K562 (cell line): ENCODE results near the gene RNASE8. TPM values are rescaled to one million over a fixed set of nuclear protein-coding genes. Genes with fewer than 3 reads are reported as not detected.

Source experiments
- ATF7 ChIP-seq: fragments of 450-650 bp; IDR thresholded peaks from 2 replicates; pipeline ENCODE4 v1.7.1; 2014; ENCODE audit warnings: mild to moderate bottlenecking, moderate library complexity
- CBFA2T3 ChIP-seq: fragments of 450-650 bp; IDR thresholded peaks from 2 replicates; pipeline ENCODE4 v1.6.1; 2017
- CEBPB ChIP-seq: fragments of 450-650 bp; IDR thresholded peaks from 2 replicates; pipeline ENCODE4 v1.6.1; 2016; ENCODE audit warnings: missing genetic modification characterization, missing compliant biosample characterization
- CEBPG ChIP-seq, 3 experiments: fragments of 200-800 bp in 1 of 3; sonication (Bioruptor generic) in 1 of 3; sonication (generic) in 1 of 3; formaldehyde crosslinking in 1 of 3; IDR thresholded peaks in 2 of 3; conservative IDR thresholded peaks in 1 of 3; 2 replicates each; pipeline versions ENCODE4 v1.6.1 to v1.8.0; 2016 to 2022; ENCODE audit warnings: missing compliant biosample characterization in 2 of 3, missing genetic modification characterization in 2 of 3, mild to moderate bottlenecking in 1 of 3, missing genetic modification reagents in 1 of 3
- DACH1 ChIP-seq: fragments of 450-650 bp; IDR thresholded peaks from 2 replicates; pipeline ENCODE4 v1.6.1; 2018; ENCODE audit not compliant: partially characterized antibody
- ETV1 ChIP-seq: fragments of 450-650 bp; conservative IDR thresholded peaks from 2 replicates; pipeline ENCODE4 v1.6.1; 2016; ENCODE audit warnings: missing genetic modification characterization, control low read depth, low read depth, missing compliant biosample characterization
- ETV6 ChIP-seq, 3 experiments: fragments of 150-350 bp in 1 of 3; sonication (generic) in 1 of 3; formaldehyde crosslinking in 1 of 3; IDR thresholded peaks; 2 replicates each; pipeline versions ENCODE4 v1.6.1 to v1.8.0; 2014 to 2022; ENCODE audit warnings: borderline replicate concordance in 2 of 3, low read depth in 2 of 3, antibody characterized with exemption in 1 of 3, low read length in 1 of 3, mild to moderate bottlenecking in 1 of 3, missing genetic modification reagents in 1 of 3
- GATA2 ChIP-seq: sonication (generic); formaldehyde crosslinking; IDR thresholded peaks from 2 replicates; pipeline ENCODE4 v1.4.0; 2020; ENCODE audit warnings: mild to moderate bottlenecking, missing genetic modification reagents
- HDAC2 ChIP-seq: fragments of 450-650 bp; IDR thresholded peaks from 2 replicates; pipeline ENCODE4 v1.6.1; 2016; ENCODE audit warnings: mild to moderate bottlenecking
- LEF1 ChIP-seq: fragments of 450-650 bp; IDR thresholded peaks from 2 replicates; pipeline ENCODE4 v1.6.1; 2016; ENCODE audit warnings: mild to moderate bottlenecking
- MEF2D ChIP-seq: conservative IDR thresholded peaks from 2 replicates; pipeline ENCODE4 v1.6.1; 2016; ENCODE audit warnings: low read depth, missing genetic modification characterization, missing compliant biosample characterization
- MTA3 ChIP-seq: fragments of 450-650 bp; formaldehyde crosslinking; IDR thresholded peaks from 2 replicates; pipeline ENCODE4 v1.6.1; 2017; ENCODE audit warnings: mild to moderate bottlenecking, borderline replicate concordance
- NR2C2 ChIP-seq, 2 experiments: fragments of 200-800 bp in 1 of 2; sonication (Bioruptor generic) in 1 of 2; sonication (generic) in 1 of 2; formaldehyde crosslinking in 1 of 2; IDR thresholded peaks; 2 replicates each; pipeline versions ENCODE4 v1.6.1 to v1.8.0; 2016 to 2022; ENCODE audit warnings: mild to moderate bottlenecking in 1 of 2, missing compliant biosample characterization in 1 of 2, missing genetic modification characterization in 1 of 2, missing genetic modification reagents in 1 of 2
- NR4A1 ChIP-seq, 2 experiments: fragments of 250-450 bp in 1 of 2; fragments of 450-650 bp in 1 of 2; sonication (Bioruptor Pico) in 1 of 2; IDR thresholded peaks; 2 replicates each; pipeline versions ENCODE4 v1.4.0 to v1.6.1; 2016 to 2020; ENCODE audit warnings: mild to moderate bottlenecking in 2 of 2, missing compliant biosample characterization in 1 of 2, missing genetic modification characterization in 1 of 2, moderate library complexity in 1 of 2
- PCBP1 ChIP-seq: fragments of 200-400 bp; formaldehyde crosslinking; IDR thresholded peaks from 2 replicates; pipeline ENCODE4 v1.6.1; 2018; ENCODE audit warnings: mild to moderate bottlenecking, low read depth, low read length; ENCODE audit not compliant: poor library complexity, severe bottlenecking
- PHTF2 ChIP-seq: fragments of 250-450 bp; sonication (Bioruptor Pico); IDR thresholded peaks from 2 replicates; pipeline ENCODE4 v1.5.0; 2021; ENCODE audit warnings: mild to moderate bottlenecking
- PRMT5 ChIP-seq: sonication (generic); formaldehyde crosslinking; IDR thresholded peaks from 2 replicates; pipeline ENCODE4 v1.5.0; 2020; ENCODE audit warnings: missing genetic modification reagents
- RBBP5 ChIP-seq: fragments of 200-600 bp; sonication (generic); IDR thresholded peaks from 2 replicates; pipeline ENCODE4 v1.6.1; 2012; ENCODE audit warnings: borderline replicate concordance, mild to moderate bottlenecking, low read length, control low read depth, inconsistent platforms; ENCODE audit not compliant: insufficient read depth, poor library complexity, severe bottlenecking
- RCOR1 ChIP-seq, 2 experiments: IDR thresholded peaks; 2 replicates each; pipeline ENCODE4 v1.6.1; 2012; ENCODE audit warnings: low read depth in 2 of 2, low read length in 2 of 2, borderline replicate concordance in 1 of 2, improper control_type of control experiment in 1 of 2
- RNF2 ChIP-seq: sonication (generic); IDR thresholded peaks from 2 replicates; pipeline ENCODE4 v1.6.1; 2016
- polyA plus RNA-seq, 8 experiments: library from polyadenylated mRNA; depleted of rRNA in 4 of 8; stranded (reverse) in 5 of 8; unstranded in 3 of 8; fragments of >200 nt; fragmentation: Nextera tagmentation in 2 of 8; fragmentation: Illumina TruSeq in 1 of 8; extraction: Ambion mirVana in 2 of 8; extraction: Trizol in 1 of 8; gene quantifications; 2 replicates each; pipeline versions ENCODE4 v1.2.1 to v1.2.3, GENCODE V29; 2011 to 2014; ENCODE audit warnings: inconsistent platforms in 1 of 8, missing spikeins in 1 of 8
- total RNA-seq, 7 experiments: library from RNA; depleted of rRNA in 6 of 7; stranded (reverse); fragments of >200 nt in 6 of 7; fragmentation: Illumina TruSeq in 2 of 7; extraction: Trizol in 2 of 7; gene quantifications; 2 replicates each; pipeline versions ENCODE4 v1.2.1 to v1.2.3, GENCODE V29; 2011 to 2021; ENCODE audit warnings: low replicate concordance in 1 of 7
- TF ChIP-seq, protein P1 (sequence below), 2 experiments: IDR thresholded peaks in 1 of 2; conservative IDR thresholded peaks in 1 of 2; 2 replicates each; pipeline ENCODE4 v1.6.1; 2016; ENCODE audit warnings: low read depth in 2 of 2, mild to moderate bottlenecking in 1 of 2, missing compliant biosample characterization in 1 of 2, missing genetic modification characterization in 1 of 2, moderate library complexity in 1 of 2
- TF ChIP-seq, protein P2 (sequence below): fragments of 450-650 bp; IDR thresholded peaks from 2 replicates; pipeline ENCODE4 v1.6.1; 2017; ENCODE audit warnings: mild to moderate bottlenecking, moderate library complexity

Gene RNASE8
- total and polyA plus RNA-seq, 9 of the 15 experiments (the other 6 are each of a cell fraction or from before 2014, with no cell fraction given), result not detected

DNA sequence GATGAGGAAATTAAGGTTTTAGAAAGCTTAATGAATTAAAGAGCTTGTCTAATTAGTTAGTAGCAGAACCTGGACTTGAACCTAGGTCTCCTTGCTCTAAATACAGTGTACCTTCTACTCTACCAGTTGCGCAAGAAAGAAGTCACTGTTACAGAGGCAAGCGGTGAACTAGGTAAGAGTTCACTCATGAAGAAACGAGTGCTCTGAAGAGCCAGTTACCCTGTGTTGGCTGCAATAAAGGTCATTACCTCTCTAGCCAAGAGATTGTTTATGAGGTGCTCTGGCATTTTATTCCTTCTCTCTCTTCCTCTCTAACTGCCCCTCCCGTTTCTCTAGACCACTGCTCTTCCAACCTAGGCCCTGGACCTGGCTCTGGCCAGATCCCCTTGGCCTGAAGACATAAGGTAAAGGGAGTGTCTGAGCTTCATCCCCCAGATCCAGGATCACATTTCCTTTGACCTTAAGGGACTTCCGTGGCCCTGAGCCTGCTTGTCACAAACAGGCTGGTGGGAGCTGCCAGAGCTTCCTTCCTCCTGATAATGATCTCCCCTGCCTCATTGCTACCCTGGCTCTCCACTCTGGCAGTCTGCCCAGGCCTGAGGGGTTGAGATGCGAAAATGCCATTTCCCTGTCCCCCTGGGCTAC lies 13.5 kb upstream of the RNASE8 start (continued):
- TF ChIP-seq CEBPG (CRISPR knock-in tag; IDR thresholded peaks at IDR 0.05) (no peak; the same call in 1 of the 2 replicates), CEBPG (tag; conservative IDR thresholded peaks at IDR 0.05 in 1 of 2, IDR thresholded peaks at IDR 0.05 in 1 of 2) (peak; percentile 89 to 96), RCOR1 (IDR thresholded peaks at IDR 0.05; ENCODE audit: borderline replicate concordance in 1 of 2, low read depth in 2 of 2, low read length in 2 of 2) (peak in 1 of 2 experiments; percentile 61; a peak in 1 of 4 replicates), CBFA2T3 (peak; percentile 35), PHTF2 (no peak), MEF2D (no peak), RNF2 (peak; percentile 67; the same call in 1 of the 2 replicates), LEF1 (0 out of 2 replicates have a peak, but pooled peaks have one; percentile 27), NR4A1 (CRISPR knock-in tag; IDR thresholded peaks at IDR 0.05) (no peak), NR4A1 (tag; IDR thresholded peaks at IDR 0.05) (0 out of 2 replicates have a peak, but pooled peaks have one; percentile 16), ATF7 (peak; percentile 30; the same call in 1 of the 2 replicates), MTA3 (peak; percentile 60; the same call in 1 of the 2 replicates), CEBPB (tag) (peak; percentile 96), PCBP1 (no peak), DACH1 (peak; percentile 21), ETV1 (tag) (peak; percentile 96), PRMT5 (CRISPR knock-in tag) (no peak), HDAC2 (0 out of 2 replicates have a peak, but pooled peaks have one; percentile 28), GATA2 (peak; percentile 37; the same call in 1 of the 2 replicates), NR2C2 (CRISPR knock-in tag; IDR thresholded peaks at IDR 0.05) (no peak), NR2C2 (tag; IDR thresholded peaks at IDR 0.05) (peak; percentile 80), RBBP5 (peak; percentile 23), ETV6 (IDR thresholded peaks at IDR 0.05; ENCODE audit: borderline replicate concordance in 1 of 2, low read depth in 2 of 2, low read length in 1 of 2) (peak in 1 of 2 experiments; percentile 31; a peak in 1 of 4 replicates), ETV6 (CRISPR knock-in tag; IDR thresholded peaks at IDR 0.05; ENCODE audit: borderline replicate concordance) (no peak)
- TF ChIP-seq, protein P1, sequence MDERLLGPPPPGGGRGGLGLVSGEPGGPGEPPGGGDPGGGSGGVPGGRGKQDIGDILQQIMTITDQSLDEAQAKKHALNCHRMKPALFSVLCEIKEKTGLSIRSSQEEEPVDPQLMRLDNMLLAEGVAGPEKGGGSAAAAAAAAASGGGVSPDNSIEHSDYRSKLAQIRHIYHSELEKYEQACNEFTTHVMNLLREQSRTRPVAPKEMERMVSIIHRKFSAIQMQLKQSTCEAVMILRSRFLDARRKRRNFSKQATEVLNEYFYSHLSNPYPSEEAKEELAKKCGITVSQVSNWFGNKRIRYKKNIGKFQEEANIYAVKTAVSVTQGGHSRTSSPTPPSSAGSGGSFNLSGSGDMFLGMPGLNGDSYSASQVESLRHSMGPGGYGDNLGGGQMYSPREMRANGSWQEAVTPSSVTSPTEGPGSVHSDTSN (CRISPR knock-in tag; IDR thresholded peaks at IDR 0.05; ENCODE audit: low read depth), result no peak
- TF ChIP-seq, protein P1 (tag; conservative IDR thresholded peaks at IDR 0.05; ENCODE audit: low read depth), result no peak
- TF ChIP-seq, protein P2, sequence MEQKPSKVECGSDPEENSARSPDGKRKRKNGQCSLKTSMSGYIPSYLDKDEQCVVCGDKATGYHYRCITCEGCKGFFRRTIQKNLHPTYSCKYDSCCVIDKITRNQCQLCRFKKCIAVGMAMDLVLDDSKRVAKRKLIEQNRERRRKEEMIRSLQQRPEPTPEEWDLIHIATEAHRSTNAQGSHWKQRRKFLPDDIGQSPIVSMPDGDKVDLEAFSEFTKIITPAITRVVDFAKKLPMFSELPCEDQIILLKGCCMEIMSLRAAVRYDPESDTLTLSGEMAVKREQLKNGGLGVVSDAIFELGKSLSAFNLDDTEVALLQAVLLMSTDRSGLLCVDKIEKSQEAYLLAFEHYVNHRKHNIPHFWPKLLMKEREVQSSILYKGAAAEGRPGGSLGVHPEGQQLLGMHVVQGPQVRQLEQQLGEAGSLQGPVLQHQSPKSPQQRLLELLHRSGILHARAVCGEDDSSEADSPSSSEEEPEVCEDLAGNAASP, result no peak
